Fibroblast of upper back skin (primary cell): Measurements from ENCODE around the gene SEC16A.

ENCODE experiments used
- DNase-seq: peaks from one replicate; pipeline ENCODE4 v3.0.0-alpha.2; 2013

The SEC16A gene

DNA sequence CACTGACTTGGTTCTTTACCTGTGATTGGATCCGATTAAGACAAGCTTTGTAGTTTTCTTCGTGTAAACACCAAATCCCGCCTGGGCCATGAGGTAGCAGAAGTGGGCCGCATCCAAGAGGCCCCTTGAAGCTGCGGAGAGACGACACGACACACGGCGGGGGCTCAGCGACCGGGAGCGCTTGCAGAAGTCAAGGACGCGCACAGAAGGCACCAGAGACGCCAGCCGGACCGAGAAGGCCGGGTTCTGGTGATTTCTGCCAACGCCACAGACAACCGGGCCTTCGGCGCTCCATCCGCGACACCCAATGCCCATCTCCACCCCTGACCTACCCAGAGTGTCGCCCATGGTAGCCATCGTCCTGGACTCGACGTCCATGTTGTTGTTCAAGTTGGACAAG, 23.4 kb downstream of the SEC16A start:
- no peak for DNase-seq

DNA sequence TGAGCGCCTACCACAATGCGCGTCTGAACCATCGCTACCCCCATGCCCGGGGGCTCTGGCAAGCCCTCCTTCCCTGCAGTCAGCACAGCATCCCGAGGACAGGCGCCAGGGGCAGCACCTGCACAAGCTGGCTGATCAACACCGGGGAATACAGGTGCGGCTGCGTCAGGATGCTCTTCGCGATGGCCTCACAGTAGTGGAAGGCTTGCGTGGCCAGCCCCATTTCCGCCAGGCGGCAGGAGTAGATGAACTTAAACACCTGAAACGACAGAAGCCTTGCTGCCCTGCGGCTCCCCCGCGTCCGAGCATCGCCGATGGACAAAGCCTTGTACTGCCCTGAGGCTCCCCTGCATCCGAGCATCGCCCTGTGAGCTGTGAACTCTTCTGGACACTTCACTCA, 25.5 kb downstream of the SEC16A start:
- no peak for DNase-seq

DNA sequence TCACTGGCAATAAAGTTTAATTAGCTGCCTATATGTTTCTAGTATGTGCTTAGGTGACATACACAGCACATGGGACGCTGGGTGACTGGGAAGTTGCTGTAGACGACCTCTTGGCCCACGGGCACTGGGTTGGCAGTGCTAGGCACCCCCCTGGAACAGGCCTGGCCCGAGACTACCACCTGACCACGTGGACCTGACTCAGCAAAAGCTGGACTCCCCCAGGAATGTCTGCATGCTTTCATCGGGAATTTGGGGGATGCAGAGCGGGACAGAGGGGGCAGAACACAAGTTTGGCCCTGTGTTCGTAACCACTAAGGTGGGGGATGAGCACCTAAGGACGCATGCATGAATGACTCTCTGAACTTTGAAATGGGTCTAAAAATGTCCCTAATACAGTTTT, 26.6 kb downstream of the SEC16A start:
- no peak for DNase-seq

DNA sequence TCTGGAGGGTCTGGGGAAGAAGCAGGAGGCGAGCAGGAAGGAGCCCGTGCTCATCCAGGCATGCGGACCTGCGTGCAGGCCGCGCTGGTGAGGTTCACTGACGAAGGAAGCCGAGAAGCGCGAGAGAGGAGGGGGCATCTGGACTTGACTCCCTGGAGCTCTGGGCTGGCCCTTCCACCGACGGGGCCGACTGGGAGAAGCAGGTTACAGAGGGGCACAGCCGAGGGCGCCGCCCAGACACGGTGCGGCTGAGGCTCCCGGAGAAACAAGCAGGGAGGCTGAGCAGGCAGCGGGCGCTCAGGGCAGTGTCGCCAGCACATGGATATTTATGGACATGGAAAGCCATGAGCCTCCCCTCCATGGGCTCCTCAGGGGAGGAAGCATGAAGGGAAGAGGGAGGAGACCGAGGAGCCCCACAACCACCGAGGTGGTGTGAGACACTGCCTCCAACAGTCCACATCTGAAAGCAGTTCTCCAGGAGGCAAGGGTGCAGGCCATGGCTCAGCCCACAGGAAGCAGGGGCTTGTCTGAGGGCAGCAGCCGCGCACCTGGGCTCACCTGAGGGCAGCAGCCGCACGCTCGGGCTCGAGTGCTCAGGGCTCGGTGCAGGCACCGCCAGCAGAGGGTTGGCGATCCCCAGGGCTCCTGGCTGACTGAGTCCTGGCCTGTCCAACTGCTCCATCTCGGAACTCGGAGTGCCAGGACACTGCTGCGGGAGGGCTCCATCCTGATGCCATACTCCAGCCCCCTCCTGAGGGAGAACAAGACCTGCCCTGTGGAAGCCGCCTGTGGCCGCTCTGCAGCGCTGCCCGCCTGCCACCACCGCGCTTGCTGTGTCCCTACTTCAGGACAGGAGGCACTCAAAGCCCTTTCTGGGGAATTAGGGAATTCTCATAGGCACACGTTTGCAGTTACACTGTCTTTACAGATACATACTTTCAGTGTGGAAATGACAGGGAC, 27.5 kb downstream of the SEC16A start:
- no peak for DNase-seq

GRCh38 chr9:136454026-136454796, 28.6 kb downstream of the SEC16A start:
- no peak for DNase-seq

DNA sequence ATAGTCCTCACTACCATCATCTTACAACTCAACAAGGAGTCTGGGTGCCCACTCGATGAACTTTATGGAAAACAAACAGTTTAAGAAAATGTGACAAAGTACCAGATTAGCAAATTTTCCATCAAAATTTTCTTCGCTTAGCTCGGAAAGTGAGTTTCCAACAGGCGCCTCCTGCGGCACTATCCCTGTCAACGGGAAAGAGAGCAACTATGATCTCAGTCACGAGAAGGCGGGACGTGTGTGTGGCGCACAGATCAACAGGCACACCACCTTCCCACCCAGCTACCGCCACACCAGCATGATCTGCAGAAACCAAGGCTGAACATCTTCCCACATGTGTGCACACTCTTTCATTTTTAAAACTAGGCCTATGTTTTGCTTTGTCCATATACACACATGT, 29.5 kb downstream of the SEC16A start:
- DNase-seq = no peak

DNA sequence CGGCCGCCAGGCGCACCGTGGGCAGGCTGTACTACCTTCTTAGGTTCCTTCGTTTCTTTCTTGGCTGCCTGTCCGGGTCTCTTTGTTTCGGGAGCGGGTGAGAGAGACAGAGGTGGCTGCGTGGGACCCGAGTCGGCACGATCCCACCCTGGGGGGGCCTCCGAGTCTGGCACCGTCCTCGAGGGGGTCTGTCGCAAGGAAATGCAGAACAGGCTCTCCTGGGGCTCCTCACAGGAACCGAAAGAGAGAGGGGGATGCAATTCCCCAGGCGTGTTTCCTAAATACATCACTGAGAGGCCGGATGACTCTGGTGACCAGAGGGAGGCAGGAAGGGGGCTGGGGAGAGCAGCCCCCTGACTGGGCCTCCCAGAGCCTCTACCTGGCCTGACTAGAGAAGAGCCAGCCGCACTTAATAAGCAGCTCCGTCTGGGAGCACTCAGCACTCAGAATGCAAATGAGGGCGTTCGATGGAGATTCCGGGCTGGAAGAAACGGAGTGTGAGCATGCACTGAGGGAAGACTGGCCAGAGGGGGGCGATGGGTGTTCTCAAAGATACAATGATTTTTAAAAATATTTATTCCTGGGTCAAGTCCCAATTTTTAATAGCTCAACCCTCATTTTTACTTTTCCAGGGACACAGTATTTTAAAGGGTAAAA, 31.5 kb downstream of the SEC16A start:
- no peak for DNase-seq

- DNase-seq = no peak
Measured at GRCh38 chr9:136448655-136449054, 34.2 kb downstream of the SEC16A start.

GRCh38 chr9:136447173-136447778, 35.6 kb downstream of the SEC16A start:
- no peak for DNase-seq

DNA sequence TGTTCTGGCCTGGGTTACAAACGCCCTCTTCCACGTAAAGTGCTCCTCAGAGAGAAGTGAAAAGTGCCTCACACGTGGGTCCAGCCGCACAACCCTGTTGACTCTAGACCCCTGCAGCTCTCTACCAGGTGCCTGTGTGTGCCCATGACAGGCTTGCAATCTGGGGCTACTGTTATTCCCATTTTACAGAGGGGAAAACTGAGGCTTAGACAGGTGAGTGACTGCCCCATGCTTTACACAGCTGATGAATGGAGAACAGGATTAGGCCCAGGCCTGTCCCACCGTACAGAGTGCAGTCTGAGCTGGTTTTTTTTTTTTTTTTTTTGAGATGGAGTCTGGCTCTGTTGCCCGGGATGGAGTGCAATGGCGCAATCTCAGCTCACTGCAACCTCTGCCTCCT, 37.0 kb downstream of the SEC16A start:
- DNase-seq = no peak

DNA sequence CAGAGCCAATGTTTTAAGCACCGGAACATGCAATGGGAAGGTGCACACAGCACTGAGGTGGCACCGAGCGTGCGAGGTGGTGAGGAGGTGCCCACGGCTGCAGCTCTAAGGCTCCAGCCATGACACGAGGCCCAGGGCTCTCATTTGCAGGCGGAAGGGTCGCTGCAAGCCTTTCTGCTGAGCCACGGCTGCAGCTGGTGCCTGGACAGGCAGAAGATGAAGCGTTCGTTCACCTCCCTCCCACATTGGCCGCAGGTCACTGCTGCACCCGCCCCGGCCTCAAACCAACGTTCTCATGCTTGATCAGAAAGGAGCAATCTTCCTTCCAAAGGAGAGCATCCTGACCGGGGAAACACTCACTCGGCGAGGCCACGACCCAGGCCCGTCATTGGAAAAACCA, 38.7 kb downstream of the SEC16A start:
- no peak for DNase-seq

- DNase-seq = no peak
Measured at GRCh38 chr9:136443687-136444086, 39.2 kb downstream of the SEC16A start.

DNA sequence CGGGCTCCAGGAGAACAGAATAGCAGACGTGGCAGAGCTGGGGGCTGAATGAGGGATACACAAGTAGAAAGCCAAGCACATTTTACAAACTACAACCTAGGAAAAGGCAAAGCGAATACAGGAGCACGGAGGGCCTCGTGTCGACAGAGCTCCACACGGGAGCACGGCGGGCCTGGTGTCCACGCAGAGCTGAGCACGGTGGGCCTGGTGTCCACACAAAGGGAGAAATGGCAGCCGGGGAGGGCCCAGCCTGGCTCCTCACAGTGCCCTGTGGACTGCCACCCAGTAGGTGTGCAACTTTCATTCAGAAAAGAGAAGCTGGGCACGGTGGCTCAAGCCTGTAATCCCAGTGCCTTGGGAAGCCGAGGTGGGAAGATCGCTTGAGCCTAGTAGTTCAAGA, 39.8 kb downstream of the SEC16A start:
- no peak for DNase-seq

DNA sequence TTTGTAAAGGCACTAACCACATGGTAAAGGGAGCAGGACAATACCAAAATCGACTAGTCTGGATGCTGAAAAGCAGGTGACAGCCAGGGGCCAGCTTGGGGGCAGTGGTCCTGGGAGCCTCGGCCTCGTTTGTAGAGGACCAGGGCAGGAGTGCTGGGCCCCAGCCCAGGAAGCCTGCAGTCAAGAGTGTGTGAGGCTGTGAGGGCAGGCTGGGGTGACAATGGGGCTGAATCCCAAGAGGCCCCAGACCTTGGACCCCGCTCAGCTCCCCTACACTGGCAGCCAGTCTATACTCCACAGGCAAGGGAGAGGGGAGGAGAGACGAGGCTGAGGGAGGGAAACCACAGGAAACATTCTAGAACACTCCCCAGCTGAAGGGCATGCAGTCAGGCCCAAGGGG, 40.6 kb downstream of the SEC16A start:
- no peak for DNase-seq

GRCh38 chr9:136441681-136442245, 41.1 kb downstream of the SEC16A start:
- DNase-seq = no peak

DNA sequence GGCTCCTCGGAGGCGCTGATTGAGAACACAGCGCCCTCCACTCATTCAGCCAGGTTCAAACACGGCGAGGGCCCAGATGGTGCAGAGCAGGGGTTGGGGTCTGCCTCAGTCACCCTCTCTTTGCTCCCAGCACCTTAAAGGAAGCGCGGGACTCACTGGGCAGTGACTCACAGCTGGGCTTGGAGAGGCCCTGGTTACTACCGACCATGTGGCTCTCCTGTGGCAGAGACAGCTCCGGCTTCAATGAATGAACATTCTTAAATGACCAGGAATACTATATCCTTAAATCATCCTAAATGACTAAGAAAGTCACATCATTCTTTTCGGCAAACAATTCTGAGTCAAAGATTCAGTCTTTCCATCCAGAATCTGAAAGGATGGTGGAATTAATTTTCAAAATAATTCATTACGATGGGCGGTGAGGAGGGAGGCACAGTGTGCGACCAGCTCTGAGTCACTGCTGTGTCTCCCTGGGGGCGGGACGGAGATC, 41.6 kb downstream of the SEC16A start:
- DNase-seq = no peak

GRCh38 chr9:136439481-136440408, 43.1 kb downstream of the SEC16A start, which contains the start of gene INPP5E:
TSS of gene INPP5E (minus strand) at chr9:136439845. CDS start at chr9:136439419, 426 bp downstream.
- DNase-seq = peak; percentile 54

GRCh38 chr9:136438548-136439480, 44.0 kb downstream of the SEC16A start:
- peak; percentile 12 for DNase-seq

GRCh38 chr9:136437839-136438547, 44.8 kb downstream of the SEC16A start:
- DNase-seq = no peak
